ENCODE data around the gene B3GAT1. TPM values are rescaled to one million over a fixed set of nuclear protein-coding genes. Genes with fewer than 3 reads are reported as not detected.

B3GAT1 gene
- total RNA-seq, 2 donors from 2014 or later, result 0.13 TPM; not detected in 1

GRCh38 chr11:134332782-134333181, 79.3 kb downstream of the B3GAT1 start:
- Histone ChIP-seq H3K27ac (no peak overlapping the region), H3K9me3 (no peaks in the 10 kb centered on the region), H3K9ac (ENCODE audit: low read depth in 2 of 2, low read length in 2 of 2) (peak overlapping the region in 1 of 2 donors; percentile 7), H3K27me3 (no peaks in the 10 kb centered on the region), H3K4me3 (peak overlapping the region; percentile 79), H3K36me3 (no peaks in the 10 kb centered on the region), H3K4me1 (no peaks in the 10 kb centered on the region)
- DNase-seq, result no peak
- intact Hi-C loops (cut with DNase I), result no loop called here
- TF ChIP-seq, protein P1, sequence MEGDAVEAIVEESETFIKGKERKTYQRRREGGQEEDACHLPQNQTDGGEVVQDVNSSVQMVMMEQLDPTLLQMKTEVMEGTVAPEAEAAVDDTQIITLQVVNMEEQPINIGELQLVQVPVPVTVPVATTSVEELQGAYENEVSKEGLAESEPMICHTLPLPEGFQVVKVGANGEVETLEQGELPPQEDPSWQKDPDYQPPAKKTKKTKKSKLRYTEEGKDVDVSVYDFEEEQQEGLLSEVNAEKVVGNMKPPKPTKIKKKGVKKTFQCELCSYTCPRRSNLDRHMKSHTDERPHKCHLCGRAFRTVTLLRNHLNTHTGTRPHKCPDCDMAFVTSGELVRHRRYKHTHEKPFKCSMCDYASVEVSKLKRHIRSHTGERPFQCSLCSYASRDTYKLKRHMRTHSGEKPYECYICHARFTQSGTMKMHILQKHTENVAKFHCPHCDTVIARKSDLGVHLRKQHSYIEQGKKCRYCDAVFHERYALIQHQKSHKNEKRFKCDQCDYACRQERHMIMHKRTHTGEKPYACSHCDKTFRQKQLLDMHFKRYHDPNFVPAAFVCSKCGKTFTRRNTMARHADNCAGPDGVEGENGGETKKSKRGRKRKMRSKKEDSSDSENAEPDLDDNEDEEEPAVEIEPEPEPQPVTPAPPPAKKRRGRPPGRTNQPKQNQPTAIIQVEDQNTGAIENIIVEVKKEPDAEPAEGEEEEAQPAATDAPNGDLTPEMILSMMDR (IDR thresholded peaks at IDR 0.05), result no peak

GRCh38 chr11:134332189-134332631, 79.8 kb downstream of the B3GAT1 start:
- no peak overlapping the region for H3K27ac ChIP-seq

GRCh38 chr11:134331354-134332188, 80.5 kb downstream of the B3GAT1 start, which contains the start of gene GLB1L2:
GLB1L2 (plus strand) TSS chr11:134331988; CDS start chr11:134332062, 74 bp downstream.
- Histone ChIP-seq H3K9ac (ENCODE audit: low read depth in 2 of 2, low read length in 2 of 2) (peak within 1 kb of the TSS; percentile 7 to 69), H3K4me1 (no peaks in the 10 kb centered on the region), H3K9me3 (no peaks in the 10 kb centered on the region), H3K27ac (no peak within 1 kb of the TSS), H3K36me3 (no peaks in the 10 kb centered on the region), H3K4me3 (peak within 1 kb of the TSS; percentile 79), H3K27me3 (no peaks in the 10 kb centered on the region)
- TF ChIP-seq, protein P1 (IDR thresholded peaks at IDR 0.05), result no peak
- intact Hi-C loops (cut with DNase I), result no loop called here
- DNase-seq, result peak; percentile 88

More at GRCh38 chr11:134332189-134332631, 79.8 kb downstream of the B3GAT1 start:
- peak; percentile 52 for DNase-seq
- TF ChIP-seq, protein P1 (IDR thresholded peaks at IDR 0.05), result no peak
- peak overlapping the region; percentile 79 for H3K4me3 ChIP-seq
- H3K36me3 ChIP-seq, result no peaks in the 10 kb centered on the region
- H3K4me1 ChIP-seq, result no peaks in the 10 kb centered on the region
- no peaks in the 10 kb centered on the region for H3K9me3 ChIP-seq
- H3K27me3 ChIP-seq, result no peaks in the 10 kb centered on the region
- intact Hi-C loops (cut with DNase I), result no loop called here
- peak overlapping the region; percentile 7 to 69 for H3K9ac ChIP-seq (ENCODE audit: low read depth in 2 of 2, low read length in 2 of 2)

DNA sequence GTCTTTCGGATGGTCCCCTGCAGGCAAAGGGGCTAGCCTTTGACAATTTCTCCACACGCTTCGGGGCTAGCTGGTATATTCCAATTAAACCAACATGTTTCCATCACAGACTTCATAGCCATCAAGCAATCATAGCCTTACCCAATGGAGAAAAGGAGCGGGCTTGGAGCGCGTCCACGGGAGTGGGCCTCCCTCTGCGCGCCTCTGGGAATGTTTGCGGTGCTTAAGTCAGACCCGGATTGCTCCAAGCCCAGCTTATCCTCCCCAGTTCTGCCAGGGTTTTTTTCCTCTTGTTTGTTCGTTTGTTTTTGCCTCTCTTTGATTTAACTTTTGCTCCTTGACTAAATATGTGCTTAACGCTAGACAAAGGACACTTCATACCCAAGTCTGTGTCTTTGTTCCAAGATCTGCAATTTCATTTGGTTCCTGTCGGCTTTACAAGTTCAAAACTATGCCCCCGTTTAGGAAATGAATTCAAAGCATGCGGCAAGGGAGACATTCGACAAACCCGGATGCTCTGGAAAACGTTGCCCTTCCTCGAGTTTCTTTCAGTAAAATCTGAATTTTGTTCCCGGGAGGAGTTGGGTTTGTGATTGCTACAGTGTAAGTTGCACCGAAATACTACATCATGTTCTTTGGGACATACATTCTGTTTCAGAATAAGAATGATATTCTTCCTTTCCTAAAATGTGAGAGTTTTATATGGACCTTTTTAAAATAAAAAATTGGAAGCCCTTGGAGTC, 81.3 kb downstream of the B3GAT1 start:
- H3K9me3 ChIP-seq, result no peaks in the 10 kb centered on the region
- no peak overlapping the region for H3K27ac ChIP-seq
- H3K36me3 ChIP-seq, result no peaks in the 10 kb centered on the region
- peak overlapping the region in 1 of 2 donors; percentile 2 for H3K9ac ChIP-seq (ENCODE audit: low read depth in 2 of 2, low read length in 2 of 2)
- TF ChIP-seq, protein P1 (IDR thresholded peaks at IDR 0.05), result no peak
- no peaks in the 10 kb centered on the region for H3K27me3 ChIP-seq
- H3K4me3 ChIP-seq, result peak overlapping the region; percentile 22
- H3K4me1 ChIP-seq, result no peaks in the 10 kb centered on the region
- DNase-seq, result no peak
- intact Hi-C loops (cut with DNase I), result no loop called here

Other genes starting within 250 kb of the B3GAT1 start
- 10 to 100 TPM; 12.9 to 45.0 TPM for gene NCAPD3, start 188.3 kb downstream of the B3GAT1 start, total RNA-seq
- 10 to 100 TPM; 41.4 to 47.4 TPM for gene VPS26B, start 187.6 kb downstream of the B3GAT1 start, total RNA-seq
- gene THYN1, start 158.9 kb downstream of the B3GAT1 start, total RNA-seq, result 10 to 100 TPM; 36.5 to 38.2 TPM
- gene ACAD8, start 158.7 kb downstream of the B3GAT1 start, total RNA-seq, result 10 to 100 TPM; 27.5 to 30.2 TPM
- under 1 TPM in 1 of 2 donors, not detected in 1; 0.15 TPM for gene GLB1L3, start 135.9 kb downstream of the B3GAT1 start, total RNA-seq
- 10 to 100 TPM; 27.2 to 31.3 TPM for gene GLB1L2, start 80.3 kb downstream of the B3GAT1 start, total RNA-seq

Measured in colonic mucosa (tissue), 4 donors.